NCI-H2196 (cell line): Measurements from ENCODE around the gene GRM3.
"Not testable (repeated sequence)": the region's sequence is repeated elsewhere in the genome, so short reads cannot be mapped to it uniquely, and the experiment has no call there.

Experiments
- DNase-seq: peaks from one replicate; lab custom pipeline; 2025; ENCODE audit not compliant: unreplicated experiment; lab: John Stamatoyannopoulos, UW

GRM3 gene

DNA sequence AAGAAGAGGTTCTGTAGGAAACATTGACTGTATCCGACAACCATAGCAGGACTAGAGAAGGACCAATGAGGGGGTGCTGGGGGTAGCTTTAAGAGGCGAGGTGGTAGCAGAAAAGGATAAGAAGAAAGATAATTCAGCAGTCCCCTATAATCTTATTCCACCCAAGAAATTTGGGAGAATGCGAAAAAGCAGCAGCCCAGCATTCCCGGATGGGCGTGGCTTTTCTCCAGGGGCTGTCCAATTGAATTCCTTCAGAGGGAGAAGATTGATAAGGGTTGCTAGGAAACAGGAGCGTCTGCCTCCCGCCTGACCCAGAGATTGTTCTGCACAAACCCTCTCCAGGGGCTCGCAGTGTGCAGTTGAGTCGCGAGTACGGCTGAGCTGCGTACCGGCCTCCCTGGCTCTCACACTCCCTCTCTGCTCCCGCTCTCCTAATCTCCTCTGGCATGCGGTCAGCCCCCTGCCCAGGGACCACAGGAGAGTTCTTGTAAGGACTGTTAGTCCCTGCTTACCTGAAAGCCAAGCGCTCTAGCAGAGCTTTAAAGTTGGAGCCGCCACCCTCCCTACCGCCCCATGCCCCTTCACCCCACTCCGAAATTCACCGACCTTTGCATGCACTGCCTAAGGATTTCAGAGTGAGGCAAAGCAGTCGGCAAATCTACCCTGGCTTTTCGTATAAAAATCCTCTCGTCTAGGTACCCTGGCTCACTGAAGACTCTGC lies at the start of gene GRM3:
TSS of gene GRM3 (plus strand) at position 349 of the 721 bp plus-strand sequence. CDS start 121,237 bp downstream, outside the sequence.
- DNase-seq: no peak

DNA sequence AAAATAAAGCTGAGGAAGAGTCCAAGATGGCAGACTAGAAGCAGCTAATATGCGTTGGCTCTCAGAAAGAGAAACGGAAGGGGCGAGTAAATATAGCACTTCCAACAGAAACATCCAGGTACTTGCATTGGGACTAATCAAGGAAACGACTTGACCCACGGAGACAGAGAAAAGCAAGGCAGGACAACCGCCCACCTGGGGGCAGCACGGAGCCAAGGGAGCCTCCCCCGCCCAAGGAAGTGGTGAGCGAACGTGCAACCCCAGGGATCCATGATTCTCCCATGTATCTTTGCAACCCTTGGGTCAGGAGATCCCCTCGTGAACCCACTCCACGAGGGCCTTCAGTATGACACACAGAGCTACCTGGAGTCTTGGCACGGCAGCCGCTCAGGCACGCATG lies 45.4 kb upstream of the GRM3 start:
- no peak for DNase-seq

DNA sequence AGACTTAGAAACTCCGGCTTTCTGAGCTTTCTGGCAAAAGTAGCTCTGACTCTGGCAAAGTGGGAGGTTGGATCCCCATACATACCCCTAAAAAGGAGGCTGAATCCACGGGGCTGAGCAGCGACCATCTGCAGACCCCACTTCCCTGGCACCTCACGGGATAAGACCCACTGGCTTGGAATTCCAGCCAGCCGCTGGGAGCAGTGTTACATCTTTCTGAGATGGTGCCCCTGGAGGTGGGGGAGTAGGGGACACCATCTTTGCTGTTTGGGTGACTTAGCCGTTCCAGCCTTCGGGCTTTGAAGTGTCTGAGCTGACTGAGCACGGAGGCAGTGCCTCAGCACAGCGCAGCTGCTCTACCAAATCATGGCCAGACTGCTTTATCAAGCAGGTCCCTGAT lies 45.0 kb upstream of the GRM3 start:
- no peak for DNase-seq

DNA sequence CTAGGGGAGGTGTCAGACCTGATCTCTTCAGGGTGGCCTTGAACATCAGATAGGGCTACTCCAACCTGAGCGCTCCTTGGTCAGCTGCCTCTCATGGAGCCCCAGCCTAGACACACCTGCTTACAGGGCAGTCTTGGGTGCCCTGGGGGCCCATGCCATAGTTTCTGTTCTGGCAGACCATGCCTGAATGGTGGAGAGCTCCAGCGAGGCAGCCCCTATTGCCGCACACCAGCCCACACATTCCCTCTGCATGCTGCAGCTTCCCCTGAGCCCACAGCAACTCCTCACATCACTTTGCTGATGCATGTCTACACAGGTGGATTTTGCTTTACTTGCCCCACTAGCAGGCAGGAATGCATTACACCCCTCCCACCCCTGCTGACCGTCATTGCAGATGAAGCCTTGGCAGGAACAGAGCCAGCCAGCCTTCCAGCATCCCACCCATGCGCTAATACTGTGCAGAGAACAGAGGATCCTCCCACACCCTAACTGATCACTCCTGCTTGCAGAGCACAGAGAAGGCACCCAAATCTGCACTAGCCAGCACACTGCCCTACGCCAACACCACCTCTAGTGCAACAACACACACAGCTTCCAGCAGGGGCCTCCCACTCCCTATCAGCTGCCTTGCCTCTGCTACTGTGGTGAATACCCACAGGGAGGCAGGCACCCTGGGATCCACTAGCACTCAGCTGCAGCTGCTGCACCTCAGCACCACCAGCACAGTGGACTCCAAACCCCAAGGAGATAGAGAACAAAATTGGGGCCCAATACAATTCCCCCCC lies 43.0 kb upstream of the GRM3 start:
- no peak for DNase-seq

DNA sequence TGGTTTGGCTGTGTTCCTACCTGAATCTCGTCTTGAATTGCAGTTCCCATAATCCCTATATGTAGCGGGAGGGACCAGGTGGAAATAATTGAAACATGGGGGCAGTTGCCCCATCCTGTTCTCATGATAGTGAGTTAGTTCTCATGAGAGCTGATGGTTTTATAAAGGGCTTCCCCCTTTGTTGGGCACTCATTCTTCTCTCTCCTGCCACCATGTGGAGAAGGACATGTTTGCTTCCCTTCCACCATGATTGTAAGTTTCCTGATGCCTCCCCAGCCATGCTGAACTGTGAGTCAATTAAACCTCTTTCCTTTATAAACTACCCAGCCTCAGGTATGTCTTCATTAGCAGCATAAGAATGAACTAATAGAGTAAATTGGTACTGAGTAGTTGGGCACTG lies 28.0 kb upstream of the GRM3 start:
- not testable (repeated sequence) for DNase-seq

DNA sequence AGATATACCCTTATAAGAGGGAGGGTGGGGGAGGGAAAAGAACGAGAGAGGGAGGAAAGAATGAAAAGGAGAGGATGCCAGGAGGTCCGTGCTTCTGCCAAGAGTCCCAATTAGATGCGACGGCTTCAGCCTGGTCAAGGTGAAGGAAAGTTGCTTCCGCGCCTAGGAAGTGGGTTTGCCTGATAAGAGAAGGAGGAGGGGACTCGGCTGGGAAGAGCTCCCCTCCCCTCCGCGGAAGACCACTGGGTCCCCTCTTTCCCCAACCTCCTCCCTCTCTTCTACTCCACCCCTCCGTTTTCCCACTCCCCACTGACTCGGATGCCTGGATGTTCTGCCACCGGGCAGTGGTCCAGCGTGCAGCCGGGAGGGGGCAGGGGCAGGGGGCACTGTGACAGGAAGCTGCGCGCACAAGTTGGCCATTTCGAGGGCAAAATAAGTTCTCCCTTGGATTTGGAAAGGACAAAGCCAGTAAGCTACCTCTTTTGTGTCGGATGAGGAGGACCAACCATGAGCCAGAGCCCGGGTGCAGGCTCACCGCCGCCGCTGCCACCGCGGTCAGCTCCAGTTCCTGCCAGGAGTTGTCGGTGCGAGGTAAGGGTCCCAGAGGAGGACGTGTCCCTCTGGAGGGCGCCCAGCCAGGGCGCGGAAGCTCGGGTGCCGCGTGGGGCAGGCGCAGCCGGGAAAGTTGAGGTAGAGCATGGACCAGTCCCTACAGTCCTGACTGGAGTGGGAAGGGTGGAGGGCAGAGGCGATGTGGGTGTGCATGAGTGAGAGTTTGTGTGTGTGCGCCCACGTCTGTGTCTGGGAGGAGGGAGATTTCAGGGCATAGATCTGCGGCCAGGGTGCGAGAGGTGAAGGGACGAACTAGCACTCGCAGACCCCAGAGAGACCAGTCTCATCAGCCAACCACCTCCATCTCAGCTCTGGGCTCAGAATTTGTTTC lies 844 bp downstream of the GRM3 start:
- DNase-seq: no peak

DNA sequence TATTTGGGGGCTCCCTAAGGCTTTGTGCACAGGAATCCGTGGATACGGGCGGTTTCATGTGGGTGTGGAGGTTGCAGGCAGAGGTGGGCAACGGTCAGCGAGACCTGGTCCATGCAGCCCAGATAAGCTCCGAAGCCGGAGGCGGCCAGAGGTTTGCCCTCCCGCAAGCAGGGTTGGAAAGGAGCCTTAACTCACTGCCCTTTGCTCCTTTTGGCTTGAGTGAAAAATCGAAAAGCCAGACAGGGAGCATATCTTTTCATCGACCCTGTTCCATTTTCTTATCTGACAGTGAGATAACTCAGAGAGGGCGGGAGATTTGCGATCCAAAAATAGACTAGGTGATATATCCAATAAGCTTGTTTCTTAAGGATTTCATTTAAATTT lies 1.5 kb downstream of the GRM3 start:
- no peak for DNase-seq

DNA sequence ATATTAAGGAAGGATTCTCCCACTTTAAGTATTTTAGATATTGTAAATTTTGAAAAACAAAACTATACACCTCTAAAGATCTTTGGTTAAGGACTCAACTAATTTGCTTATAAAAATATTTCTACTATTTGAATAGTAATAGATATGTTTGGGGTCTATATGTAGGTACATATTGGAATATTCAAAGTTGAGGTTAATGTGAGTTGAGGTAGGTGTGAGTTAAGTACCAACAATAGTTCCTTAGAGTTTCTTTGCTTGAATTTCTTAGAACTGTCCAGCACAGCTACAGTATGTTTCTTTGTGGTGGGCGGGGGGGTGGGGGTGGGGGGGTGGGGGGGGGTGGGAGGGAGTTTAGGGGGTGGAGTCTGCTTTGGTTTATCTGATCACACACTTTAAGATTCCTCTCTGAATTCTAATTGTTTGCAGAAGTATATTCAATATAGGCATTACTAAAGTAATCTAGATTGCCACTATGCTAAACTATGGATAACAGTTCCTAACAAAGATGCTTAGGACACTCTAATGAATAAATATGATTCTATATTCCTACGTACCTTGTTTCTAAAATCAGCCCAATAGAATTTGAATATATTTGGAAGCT lies 2.1 kb downstream of the GRM3 start:
- DNase-seq: no peak

DNA sequence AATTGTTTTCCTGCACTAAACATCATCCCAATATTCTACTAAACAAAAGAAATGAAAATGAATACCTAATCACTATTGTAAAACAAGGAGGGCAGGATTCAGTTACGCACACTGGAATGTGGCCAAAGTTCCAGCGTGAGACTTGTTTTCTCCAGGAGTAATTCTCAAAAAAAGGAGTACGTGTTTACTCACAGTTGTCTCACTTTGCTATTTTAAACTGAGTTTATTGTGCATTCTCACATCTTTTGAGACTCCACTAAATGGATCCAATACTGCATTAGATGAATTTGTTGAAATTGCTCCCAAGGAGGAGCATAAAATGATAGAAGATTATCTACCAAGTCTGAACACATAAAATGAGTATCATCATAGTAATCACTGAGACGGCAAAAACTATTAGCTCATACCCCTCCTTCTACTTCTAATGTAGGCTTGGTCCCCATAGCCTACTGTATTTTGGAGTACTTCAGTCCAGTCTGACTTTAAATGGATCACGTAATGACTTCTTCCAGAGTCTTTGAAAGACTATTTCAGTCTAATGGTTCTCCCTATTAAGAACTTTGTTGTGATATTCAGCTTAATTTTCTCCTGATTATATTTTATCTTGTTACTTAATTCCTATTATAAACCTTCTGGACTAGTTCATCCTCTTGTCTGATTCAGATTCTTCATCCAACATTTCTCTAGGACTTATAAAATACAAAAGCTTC lies 3.8 kb downstream of the GRM3 start:
- no peak for DNase-seq

DNA sequence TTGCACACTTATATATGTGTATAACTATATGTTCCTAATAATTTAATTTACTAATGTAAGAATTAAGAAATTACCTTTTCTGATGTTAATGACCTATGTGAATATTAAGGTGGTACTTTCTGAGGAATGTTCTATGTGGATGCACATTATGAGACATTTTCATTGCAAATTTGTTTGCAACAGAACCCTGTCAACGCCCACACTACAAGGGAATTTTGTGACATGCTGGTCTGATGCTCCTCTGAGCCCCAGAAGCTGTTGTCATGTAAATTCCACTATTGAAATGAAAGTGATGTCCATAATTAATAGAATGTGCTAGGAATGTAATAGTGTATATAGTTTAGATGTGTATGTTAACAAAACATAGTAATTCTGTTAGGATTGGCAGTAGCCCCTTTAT lies 4.5 kb downstream of the GRM3 start:
- no peak for DNase-seq

DNA sequence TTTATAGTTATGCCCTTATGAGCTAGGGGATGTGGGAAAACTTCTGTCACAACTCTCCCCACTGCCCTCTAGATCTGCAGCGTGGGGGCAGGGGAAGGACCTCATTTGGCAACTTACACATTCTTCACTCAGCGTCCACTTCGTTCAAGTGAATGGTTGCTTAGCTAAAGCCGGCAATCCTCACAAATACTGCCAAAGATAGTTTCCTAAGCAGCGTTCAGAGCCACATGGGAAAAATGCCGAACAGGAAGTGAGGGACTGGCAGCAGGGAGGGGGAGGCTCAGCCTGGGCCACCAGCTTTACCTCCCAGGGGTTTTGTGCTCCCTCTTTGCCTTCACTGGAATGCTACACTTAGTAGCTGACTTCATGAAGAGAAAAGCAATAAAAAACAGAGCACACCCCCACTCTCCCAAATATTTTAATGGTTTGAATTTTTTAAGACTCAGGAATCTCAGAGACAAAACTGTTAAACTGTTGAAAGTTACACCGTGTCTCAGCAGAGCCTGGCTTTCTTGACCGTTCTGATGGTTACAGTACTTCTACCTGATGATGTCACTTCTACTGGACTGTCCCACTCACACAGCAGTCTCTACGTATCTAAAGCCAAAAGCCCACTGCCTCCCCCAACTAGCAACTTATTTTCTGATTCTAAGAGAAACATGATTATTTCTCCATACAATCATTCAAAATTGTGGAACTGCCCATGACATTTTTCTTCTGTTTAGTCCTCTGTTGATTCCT lies 10.4 kb downstream of the GRM3 start:
- DNase-seq: no peak

DNA sequence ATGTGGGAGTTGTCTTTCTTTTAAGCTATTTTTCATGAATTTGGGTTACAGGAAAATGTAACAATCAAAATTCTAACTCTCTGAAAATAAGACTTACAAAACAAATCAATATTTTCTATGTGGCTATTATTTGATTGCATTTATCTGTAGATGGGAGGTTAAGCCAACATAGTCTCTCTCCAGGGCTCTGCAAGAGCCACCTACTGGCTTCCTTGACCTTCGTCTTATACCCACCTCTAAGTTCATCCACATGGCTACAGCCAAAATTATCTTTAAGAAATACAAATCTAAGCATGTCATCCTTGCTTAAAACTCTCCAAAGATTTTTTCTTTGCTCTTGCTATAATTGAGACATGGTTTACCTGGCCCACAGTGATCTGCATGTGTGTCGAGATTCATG lies 14.2 kb downstream of the GRM3 start:
- DNase-seq: no peak

DNA sequence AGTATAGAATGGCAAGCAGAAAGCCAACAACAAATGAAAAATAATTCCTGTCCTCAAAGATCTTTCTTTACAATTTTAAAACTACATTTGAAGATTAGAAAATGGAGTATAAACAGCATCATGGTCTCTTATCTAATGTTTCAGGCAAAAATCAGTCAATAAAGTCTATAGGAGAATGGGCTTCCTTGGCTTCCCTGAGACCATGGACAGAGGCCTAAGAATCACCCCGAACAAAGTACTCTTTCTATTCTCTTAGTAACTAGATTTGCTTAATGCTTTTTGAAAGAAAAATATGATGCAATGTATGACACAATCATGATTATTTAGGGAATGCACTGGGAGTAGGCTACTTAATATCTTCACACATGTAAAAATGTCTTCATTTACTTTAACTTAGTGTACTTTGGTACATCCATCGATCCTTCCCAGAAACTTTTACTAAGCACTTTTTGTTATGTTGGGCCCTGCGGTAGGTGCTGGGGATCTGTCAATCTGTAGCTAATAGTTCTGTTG lies 17.3 kb downstream of the GRM3 start:
- no peak for DNase-seq

DNA sequence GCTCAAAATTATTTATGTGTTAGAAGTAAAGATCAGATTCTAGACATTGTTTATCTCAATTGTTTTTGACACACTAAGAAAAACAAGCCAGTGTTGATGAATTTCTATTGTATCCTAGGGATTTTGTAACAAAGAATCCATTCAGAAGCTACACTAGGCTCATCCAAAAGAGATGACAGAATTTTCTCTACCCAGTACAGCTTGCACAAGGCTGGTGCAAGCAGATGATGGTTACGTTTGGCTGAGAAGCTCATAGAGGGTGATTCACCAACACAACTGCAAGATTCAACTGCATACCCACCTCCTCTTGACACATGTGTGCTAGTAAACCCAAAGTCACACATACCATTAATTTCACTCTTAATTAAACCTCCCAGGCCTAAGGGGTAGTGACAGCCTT lies 20.8 kb downstream of the GRM3 start:
- DNase-seq: no peak

DNA sequence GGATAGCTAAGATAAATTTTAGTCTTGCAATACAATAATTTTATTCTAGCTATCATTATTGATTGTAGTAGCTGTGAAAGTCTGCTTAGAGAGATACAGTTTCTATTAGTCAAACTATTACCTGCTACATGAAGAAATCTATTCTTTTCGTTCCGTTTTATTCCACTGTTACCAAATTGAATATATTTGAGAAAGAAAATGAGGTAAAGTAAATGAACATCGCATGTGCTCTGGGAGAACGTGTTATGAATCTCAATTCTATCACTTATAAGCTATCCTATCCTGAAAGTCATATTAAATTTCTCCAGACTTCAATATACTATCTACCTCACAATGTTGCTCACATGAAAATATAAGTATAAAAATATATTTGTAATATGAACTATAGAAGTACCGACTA lies 21.3 kb downstream of the GRM3 start:
- no peak for DNase-seq

DNA sequence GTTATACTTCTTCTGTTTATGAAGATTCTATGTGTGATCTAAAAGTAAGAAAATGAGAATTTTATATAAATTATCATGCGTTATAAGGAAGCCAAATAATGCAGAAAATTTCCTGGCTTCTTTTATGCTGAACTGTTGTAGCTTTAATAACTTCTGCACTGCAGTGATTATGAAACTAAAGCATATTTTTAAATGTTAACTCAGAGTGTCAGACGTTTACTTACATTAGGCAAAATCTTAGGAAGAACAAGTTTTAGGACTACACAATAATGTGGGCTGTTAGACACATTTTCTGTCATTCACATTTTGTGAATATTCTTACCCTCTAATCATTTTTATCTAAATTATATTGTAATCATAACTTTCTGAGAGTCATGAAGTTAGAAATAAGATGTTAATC lies 22.0 kb downstream of the GRM3 start:
- DNase-seq: no peak

DNA sequence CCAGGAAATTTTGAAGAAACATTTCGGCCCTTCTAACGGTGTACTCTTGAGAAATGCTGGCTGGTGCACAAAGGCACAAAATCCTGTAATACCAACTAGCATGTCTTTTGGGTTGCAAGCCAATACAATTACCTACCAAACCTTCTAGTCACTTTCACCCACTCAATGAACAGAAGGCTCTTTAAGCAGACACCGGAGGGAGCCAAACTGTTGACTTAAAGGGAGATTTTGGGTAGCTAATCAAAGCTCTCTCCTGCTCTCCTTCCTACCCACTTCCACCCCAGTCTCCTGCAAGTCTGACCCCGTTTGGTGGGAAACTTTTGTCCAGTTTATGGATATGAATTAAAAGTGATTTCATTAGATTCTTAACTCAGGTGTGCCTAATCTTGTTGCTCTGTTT lies 24.0 kb downstream of the GRM3 start:
- no peak for DNase-seq

DNA sequence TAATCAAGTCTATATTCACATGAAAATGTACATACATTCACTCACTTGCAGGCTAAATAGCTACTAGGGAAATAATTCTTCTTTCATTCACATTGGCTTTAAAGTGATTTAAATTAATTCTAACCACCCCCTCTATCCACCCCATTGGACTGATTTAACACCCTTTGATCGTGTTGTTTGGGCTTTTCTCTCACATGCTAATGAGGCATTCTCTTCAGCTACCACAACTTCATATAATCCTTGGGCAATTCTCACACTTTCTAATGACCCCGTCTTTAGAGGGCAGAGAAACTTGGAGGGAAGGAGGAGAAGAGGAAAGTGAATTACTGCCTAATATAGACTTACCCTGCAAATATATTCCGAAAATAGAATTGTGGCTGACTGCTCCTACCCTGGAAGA lies 24.6 kb downstream of the GRM3 start:
- DNase-seq: no peak

DNA sequence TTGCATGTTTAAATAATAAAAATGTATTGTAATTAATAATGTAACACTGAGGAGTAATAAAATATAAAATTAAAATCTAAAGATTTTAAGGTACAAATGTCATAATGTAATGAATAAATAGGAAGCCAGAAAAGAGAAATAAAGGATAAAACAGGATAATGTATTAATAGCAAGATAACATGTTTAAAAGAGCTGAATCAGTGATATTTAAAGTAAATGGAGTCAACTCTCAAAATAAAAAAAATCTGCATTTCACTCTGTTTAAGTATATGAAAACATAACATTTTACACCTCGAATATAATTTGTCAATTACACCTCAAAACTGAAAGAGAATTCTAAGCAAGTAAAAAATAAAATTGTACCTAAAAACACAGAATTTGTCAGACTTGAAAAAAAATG lies 44.1 kb downstream of the GRM3 start:
- no peak for DNase-seq

DNA sequence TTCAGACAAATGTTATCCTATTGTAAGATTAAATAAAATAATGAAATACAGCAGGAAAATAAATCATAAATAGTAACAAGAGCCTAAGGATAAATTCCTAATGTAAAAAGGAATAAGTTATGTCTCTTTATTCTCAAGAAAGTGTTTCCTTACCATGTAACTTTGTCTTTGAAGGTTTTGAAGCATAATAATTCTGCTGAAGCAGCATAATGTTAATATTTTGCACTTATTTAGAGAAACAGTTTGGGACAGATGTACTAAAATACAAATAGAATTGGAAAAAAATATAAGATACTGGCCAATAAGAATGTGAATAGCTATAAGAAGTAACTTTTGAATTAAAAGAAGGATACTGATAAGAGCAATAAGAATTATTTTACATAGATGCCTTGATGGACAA lies 45.7 kb downstream of the GRM3 start:
- DNase-seq: no peak
